Body of pancreas (tissue), 4 donors: Measurements from ENCODE around the gene KBTBD7. TPM values are rescaled to one million over a fixed set of nuclear protein-coding genes. Genes with fewer than 3 reads are reported as not detected.

Experiments
- ATAC-seq: fragments of 150-250 bp; one replicate; pipeline ENCODE4 v1.9.1; 2016
- DNase-seq, 4 donors: peaks; one replicate each; pipeline ENCODE4 v3.0.0-alpha.2; 2019
- H3K27ac ChIP-seq, 4 donors: fragments of 200-600 bp; sonication (generic); 1 replicate in 3 of 4; 2 replicates in 1 of 4; pipeline versions ENCODE4 v1.5.1 to v1.6.1; 2016 to 2019; ENCODE audit warnings: mild to moderate bottlenecking in 1 of 4, mixed read lengths in 1 of 4, moderate library complexity in 1 of 4
- H3K27me3 ChIP-seq, 2 donors: fragments of 200-600 bp; sonication (generic); one replicate each; pipeline ENCODE4 v1.6.0; 2016; ENCODE audit warnings: mild to moderate bottlenecking in 1 of 2
- H3K36me3 ChIP-seq, 2 donors: fragments of 200-600 bp; sonication (generic); replicated peaks in 1 of 2; 2 replicates each; pipeline ENCODE4 v1.5.1; 2016; ENCODE audit warnings: low read depth in 2 of 2; ENCODE audit not compliant: insufficient read depth in 1 of 2
- H3K4me1 ChIP-seq: fragments of 200-600 bp; sonication (generic); one replicate; pipeline ENCODE4 v1.6.0; 2016
- H3K4me3 ChIP-seq, 2 donors: fragments of 200-600 bp; sonication (generic); 1 replicate in 1 of 2; 2 replicates in 1 of 2; pipeline ENCODE4 v1.5.1; 2016 to 2019
- H3K9me3 ChIP-seq, 3 donors: fragments of 200-600 bp; sonication (generic); 1 replicate in 2 of 3; 2 replicates in 1 of 3; pipeline ENCODE4 v1.5.1; 2016
- POLR2A ChIP-seq, 3 donors: fragments of 450-650 bp; IDR thresholded peaks; one replicate each; pipeline ENCODE4 v1.6.1; 2016; ENCODE audit warnings: antibody characterized with exemption in 3 of 3, mild to moderate bottlenecking in 2 of 3
- WGBS, 2 donors: methylation state at CpG; one replicate each; pipeline ENCODE4 v1.1.5; 2017; 5-methylcytosine and 5-hydroxymethylcytosine counted together
- intact Hi-C: fragments of 100-400 bp; cut with DNase I; formaldehyde crosslinking; loops from one replicate; pipeline ENCODE4 v1.15.1; 2023
- total RNA-seq, 2 donors: library from RNA; depleted of rRNA; stranded (reverse); fragments of >200 nt; gene quantifications; one replicate each; pipeline ENCODE4 v1.1.0, GENCODE V29; 2016
- TF ChIP-seq, protein P1 (sequence below), 7 experiments: fragments of 450-650 bp in 4 of 7; fragments of 200-600 bp in 3 of 7; sonication (generic) in 3 of 7; IDR thresholded peaks; one replicate each; pipeline ENCODE4 v1.5.1; 2016 to 2019; ENCODE audit warnings: antibody characterized with exemption in 7 of 7

The KBTBD7 gene
- total RNA-seq, 2 donors from 2014 or later = 4.9 to 5.3 TPM

DNA sequence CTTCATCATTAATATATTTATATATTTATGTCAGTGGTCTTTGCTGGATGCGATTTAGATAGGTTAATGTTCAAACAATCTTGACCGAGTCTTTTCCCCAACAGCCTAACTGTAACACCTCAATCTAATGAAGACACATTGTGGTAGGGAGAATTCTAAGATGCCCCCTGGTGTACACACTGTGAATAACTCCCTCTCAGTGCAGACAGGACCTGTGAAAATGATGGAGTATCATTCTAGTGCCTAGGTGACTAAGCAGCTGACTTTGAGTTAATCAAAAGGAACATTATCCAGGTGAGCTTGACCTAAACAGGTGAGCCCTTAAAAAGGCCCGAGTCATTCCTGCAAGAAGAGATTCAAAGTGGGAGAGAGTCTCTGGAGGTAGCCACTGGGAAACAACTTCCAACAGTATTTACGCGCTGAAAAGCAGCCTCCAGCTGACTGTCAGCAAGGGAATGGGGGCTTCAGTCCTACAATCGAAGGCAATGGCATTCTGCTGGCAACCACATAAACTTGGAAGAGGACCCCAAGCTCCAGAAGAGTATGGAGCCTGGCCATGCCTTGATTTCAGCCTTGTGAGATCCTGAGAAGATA lies 28.0 kb upstream of the KBTBD7 start:
- Histone ChIP-seq H3K27me3 (no peaks in the 10 kb centered on the region), H3K4me3 (no peak overlapping the region), H3K4me1 (peaks cover 4% of the 10 kb centered on the region), H3K9me3 (no peaks in the 10 kb centered on the region), H3K36me3 (peaks cover 0 to 2% of the 10 kb centered on the region in 2 donors), H3K27ac (no peak overlapping the region)
- TF ChIP-seq, protein P1, sequence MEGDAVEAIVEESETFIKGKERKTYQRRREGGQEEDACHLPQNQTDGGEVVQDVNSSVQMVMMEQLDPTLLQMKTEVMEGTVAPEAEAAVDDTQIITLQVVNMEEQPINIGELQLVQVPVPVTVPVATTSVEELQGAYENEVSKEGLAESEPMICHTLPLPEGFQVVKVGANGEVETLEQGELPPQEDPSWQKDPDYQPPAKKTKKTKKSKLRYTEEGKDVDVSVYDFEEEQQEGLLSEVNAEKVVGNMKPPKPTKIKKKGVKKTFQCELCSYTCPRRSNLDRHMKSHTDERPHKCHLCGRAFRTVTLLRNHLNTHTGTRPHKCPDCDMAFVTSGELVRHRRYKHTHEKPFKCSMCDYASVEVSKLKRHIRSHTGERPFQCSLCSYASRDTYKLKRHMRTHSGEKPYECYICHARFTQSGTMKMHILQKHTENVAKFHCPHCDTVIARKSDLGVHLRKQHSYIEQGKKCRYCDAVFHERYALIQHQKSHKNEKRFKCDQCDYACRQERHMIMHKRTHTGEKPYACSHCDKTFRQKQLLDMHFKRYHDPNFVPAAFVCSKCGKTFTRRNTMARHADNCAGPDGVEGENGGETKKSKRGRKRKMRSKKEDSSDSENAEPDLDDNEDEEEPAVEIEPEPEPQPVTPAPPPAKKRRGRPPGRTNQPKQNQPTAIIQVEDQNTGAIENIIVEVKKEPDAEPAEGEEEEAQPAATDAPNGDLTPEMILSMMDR (IDR thresholded peaks at IDR 0.05) = peak; percentile 49 to 81 (median 73)
- TF ChIP-seq POLR2A (IDR thresholded peaks at IDR 0.05) = no peak
- DNase-seq (peak; percentile 59 to 68 (median 62)), ATAC-seq (peak; percentile 85)
- intact Hi-C loops = no loop called here
- WGBS, 2 donors = 35 to 38% methylated on average over 6 of the region's 6 CpGs

DNA sequence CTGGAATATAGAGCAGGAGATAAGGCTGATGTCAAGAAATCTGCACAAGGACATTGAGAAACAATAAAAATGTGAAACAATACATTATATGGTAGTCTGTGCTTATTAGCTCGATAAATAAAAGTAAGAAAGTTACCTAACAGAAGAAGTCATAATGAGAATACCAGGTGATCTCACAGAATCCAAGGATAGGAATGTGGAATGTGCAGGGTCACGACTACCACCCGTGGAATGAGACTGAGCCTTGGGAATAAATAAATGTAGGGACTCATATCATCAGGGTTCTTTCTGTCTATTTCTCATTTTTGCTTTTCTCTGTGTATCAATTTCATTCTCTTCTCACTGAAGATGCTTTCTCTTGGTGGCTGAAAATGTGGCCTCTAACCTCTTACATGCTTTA lies 26.0 kb upstream of the KBTBD7 start:
- Histone ChIP-seq H3K9me3 (no peaks in the 10 kb centered on the region), H3K36me3 (no peaks in the 10 kb centered on the region), H3K4me1 (peaks cover 4% of the 10 kb centered on the region), H3K27ac (no peak overlapping the region), H3K27me3 (no peaks in the 10 kb centered on the region), H3K4me3 (no peak overlapping the region)
- DNase-seq (no peak), ATAC-seq (no peak)
- intact Hi-C loops = no loop called here
- WGBS, 2 donors = 86 to 89% methylated on average over 3 of the region's 3 CpGs
- TF ChIP-seq, protein P1 (IDR thresholded peaks at IDR 0.05) = no peak

DNA sequence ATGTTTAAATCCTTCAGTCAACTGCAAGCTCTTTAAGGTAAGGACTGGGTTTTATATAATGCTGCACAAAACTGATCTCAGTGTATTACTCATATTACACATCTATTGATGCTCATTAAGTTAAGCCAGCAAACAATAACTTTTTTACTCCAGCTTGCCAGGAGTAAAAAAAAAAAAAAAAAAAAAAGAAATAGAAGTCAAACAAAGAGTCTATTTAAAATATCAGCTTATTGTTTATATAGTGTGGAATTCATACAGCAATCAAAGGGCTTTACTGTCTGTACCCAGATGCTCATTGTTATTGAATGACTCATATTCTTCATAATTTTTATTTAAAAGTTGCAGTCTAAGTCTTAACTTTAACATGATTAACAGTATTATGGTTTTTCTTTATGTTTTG lies 21.8 kb upstream of the KBTBD7 start:
- ATAC-seq (no peak), DNase-seq (no peak)
- H3K4me3 ChIP-seq = no peak overlapping the region
- H3K36me3 ChIP-seq = no peaks in the 10 kb centered on the region
- H3K9me3 ChIP-seq = no peaks in the 10 kb centered on the region
- no peak overlapping the region for H3K27ac ChIP-seq
- H3K4me1 ChIP-seq = no peaks in the 10 kb centered on the region
- H3K27me3 ChIP-seq = no peaks in the 10 kb centered on the region
- TF ChIP-seq POLR2A (IDR thresholded peaks at IDR 0.05) = no peak
- TF ChIP-seq, protein P1 (IDR thresholded peaks at IDR 0.05) = no peak
- intact Hi-C loops = loop anchor here (10.0 kb wide), 1 partner anchor 141 kb away; no protein-coding TSS in a partner anchor

DNA sequence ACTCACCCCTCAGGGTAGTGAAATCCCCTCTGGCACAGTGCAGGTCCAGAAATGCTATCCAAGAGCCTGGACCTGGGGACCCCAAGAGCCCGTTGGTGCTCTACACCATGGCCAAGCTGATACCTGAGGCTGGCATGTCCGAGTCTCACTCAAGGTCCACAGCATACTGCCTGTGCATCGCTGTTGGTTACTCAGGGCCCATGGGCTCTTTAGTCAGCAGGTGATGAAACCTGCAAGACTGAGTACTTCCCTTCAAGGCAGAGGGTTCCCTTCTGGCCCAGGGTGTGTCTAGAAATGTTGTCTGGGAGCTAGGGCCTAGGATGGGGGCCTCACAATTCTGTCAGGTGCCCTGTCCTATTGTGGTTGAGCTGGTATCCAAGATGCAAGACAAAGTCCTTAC lies 19.6 kb upstream of the KBTBD7 start:
- H3K27ac ChIP-seq = no peak overlapping the region
- DNase-seq (no peak), ATAC-seq (no peak)
- H3K4me3 ChIP-seq = no peak overlapping the region
- intact Hi-C loops = loop anchor here (10.0 kb wide), 1 partner anchor 139 kb away; no protein-coding TSS in a partner anchor
- no peak for TF ChIP-seq POLR2A (IDR thresholded peaks at IDR 0.05)
- TF ChIP-seq, protein P1 (IDR thresholded peaks at IDR 0.05) = no peak
- no peaks in the 10 kb centered on the region for H3K4me1 ChIP-seq
- no peaks in the 10 kb centered on the region for H3K36me3 ChIP-seq
- WGBS, 2 donors = 67% methylated on average over 3 of the region's 3 CpGs; no CpG with 5 or more reads in 1 of the 2 donors
- no peaks in the 10 kb centered on the region for H3K9me3 ChIP-seq
- no peaks in the 10 kb centered on the region for H3K27me3 ChIP-seq

DNA sequence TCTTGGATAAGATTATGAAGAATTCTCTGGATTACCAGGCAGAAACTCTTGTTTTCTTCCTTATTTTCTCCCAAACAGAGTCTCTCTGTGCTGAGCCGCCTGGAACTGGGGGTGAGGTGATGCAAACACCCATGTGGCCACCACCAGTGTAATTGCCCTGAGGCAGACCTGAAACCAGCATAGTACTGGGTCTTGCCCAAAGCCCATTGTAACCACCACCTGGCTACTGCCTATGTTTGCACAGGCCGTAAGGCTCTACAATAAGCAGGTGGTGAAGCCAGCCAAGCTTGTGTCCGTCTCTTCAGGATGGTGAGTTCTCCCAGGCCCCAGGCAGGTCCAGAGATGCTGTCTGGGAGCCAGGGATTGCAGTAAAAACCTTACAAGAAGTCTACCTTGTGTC lies 18.9 kb upstream of the KBTBD7 start:
- Histone ChIP-seq H3K27me3 (no peaks in the 10 kb centered on the region), H3K9me3 (no peaks in the 10 kb centered on the region), H3K36me3 (no peaks in the 10 kb centered on the region), H3K4me3 (no peak overlapping the region), H3K27ac (no peak overlapping the region), H3K4me1 (no peaks in the 10 kb centered on the region)
- DNase-seq (no peak), ATAC-seq (no peak)
- intact Hi-C loops = loop anchor here (10.0 kb wide), 1 partner anchor 139 kb away; no protein-coding TSS in a partner anchor
- WGBS, 2 donors = 90 to 95% methylated on average over 3 of the region's 3 CpGs
- TF ChIP-seq, protein P1 (IDR thresholded peaks at IDR 0.05) = no peak
- TF ChIP-seq POLR2A (IDR thresholded peaks at IDR 0.05) = no peak
